Fibroblast of lung (primary cell): Measurements from ENCODE around the gene TMC6.

Experiments
- EZH2 ChIP-seq: IDR thresholded peaks from 2 replicates; pipeline ENCODE4 v1.5.1; 2012; ENCODE audit warnings: low read length, control low read depth, mild to moderate bottlenecking; ENCODE audit errors: missing control alignments
- TF ChIP-seq, protein P1 (sequence below), 2 donors: IDR thresholded peaks in 1 of 2; conservative IDR thresholded peaks in 1 of 2; 1 replicate in 1 of 2; 2 replicates in 1 of 2; pipeline ENCODE4 v1.5.1; 2011 to 2012; ENCODE audit warnings: low read length in 2 of 2, control low read depth in 1 of 2, inconsistent platforms in 1 of 2, low read depth in 1 of 2, mild to moderate bottlenecking in 1 of 2

DNA sequence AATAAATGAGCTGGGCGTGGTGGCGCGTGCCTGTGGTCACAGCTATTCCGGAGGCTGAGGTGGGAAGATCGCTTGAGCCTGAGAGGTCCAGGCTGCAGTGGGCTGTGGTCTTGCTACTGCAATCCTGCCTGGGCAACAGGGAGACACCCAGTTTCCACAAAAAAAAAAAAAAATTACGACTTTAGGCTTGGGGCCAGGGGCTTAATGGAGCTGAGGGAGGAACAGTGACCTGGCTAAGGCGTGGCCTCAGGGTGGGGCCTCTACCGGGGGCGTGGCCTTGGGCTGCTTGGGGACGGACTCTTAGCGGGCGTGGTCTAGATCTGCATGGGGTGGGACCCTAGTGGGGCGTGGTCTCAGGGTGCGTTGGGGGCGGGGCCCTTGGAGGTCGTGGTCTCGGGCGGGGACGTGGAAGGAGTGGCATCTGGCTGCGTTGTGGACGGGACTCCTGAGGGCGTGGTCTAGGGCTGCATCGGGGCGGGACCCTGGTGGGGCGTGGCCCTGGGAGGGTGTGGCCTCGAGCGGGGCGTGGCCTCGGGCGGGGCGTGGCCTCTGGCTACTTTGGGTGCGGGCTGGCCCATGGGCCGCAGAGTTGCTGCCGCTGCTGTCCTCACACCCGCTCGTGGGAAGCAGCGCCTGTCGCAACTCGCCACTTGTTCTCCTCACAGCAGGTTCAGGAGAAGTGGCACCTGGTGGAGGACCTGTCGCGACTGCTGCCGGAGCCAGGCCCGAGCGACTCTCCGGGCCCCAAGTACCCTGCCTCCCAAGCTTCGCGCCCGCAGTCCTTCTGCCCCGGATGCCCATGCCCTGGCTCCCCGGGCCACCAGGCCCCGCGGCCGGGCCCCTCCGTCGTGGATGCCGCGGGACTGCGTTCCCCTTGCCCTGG, 11.9 kb upstream of the TMC6 start:
- TF ChIP-seq, protein P1, sequence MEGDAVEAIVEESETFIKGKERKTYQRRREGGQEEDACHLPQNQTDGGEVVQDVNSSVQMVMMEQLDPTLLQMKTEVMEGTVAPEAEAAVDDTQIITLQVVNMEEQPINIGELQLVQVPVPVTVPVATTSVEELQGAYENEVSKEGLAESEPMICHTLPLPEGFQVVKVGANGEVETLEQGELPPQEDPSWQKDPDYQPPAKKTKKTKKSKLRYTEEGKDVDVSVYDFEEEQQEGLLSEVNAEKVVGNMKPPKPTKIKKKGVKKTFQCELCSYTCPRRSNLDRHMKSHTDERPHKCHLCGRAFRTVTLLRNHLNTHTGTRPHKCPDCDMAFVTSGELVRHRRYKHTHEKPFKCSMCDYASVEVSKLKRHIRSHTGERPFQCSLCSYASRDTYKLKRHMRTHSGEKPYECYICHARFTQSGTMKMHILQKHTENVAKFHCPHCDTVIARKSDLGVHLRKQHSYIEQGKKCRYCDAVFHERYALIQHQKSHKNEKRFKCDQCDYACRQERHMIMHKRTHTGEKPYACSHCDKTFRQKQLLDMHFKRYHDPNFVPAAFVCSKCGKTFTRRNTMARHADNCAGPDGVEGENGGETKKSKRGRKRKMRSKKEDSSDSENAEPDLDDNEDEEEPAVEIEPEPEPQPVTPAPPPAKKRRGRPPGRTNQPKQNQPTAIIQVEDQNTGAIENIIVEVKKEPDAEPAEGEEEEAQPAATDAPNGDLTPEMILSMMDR (conservative IDR thresholded peaks at IDR 0.05 in 1 of 2, IDR thresholded peaks at IDR 0.05 in 1 of 2; ENCODE audit: low read depth in 1 of 2, low read length in 2 of 2): no peak
- no peak for TF ChIP-seq EZH2
